Left ventricle myocardium inferior (tissue), 1 donor: ENCODE results near the gene LPAR2. TPM values are rescaled to one million over a fixed set of nuclear protein-coding genes. Genes with fewer than 3 reads are reported as not detected.

ENCODE experiments used
- DNase-seq: peaks from one replicate; pipeline ENCODE4 v3.0.0-alpha.2; 2020
- H3K27ac ChIP-seq: fragments of 200-600 bp; replicated peaks from 2 replicates; pipeline ENCODE4 v1.8.0; 2021
- H3K27me3 ChIP-seq: fragments of 200-600 bp; 2 replicates; pipeline ENCODE4 v1.8.0; 2021; ENCODE audit warnings: low read depth
- H3K36me3 ChIP-seq: fragments of 200-600 bp; 2 replicates; pipeline ENCODE4 v1.8.0; 2021
- H3K4me1 ChIP-seq: fragments of 200-600 bp; 2 replicates; pipeline ENCODE4 v1.8.0; 2021
- H3K4me3 ChIP-seq: fragments of 200-600 bp; 2 replicates; pipeline ENCODE4 v1.8.0; 2021; ENCODE audit warnings: mild to moderate bottlenecking, moderate library complexity
- H3K9me3 ChIP-seq: fragments of 200-600 bp; replicated peaks from 2 replicates; pipeline ENCODE4 v1.8.0; 2021
- intact Hi-C: fragments of 100-400 bp; cut with micrococcal nuclease; formaldehyde crosslinking; loops from one replicate; pipeline ENCODE4 v1.11.0; 2022
- total RNA-seq: library from RNA; stranded (reverse); fragmentation: NEBNext Ultra II Directional; extraction: Animal tissue kit (Norgen Biotek cat#: 25700); gene quantifications from one replicate; pipeline ENCODE4 v1.2.1, GENCODE V29; 2021
- TF ChIP-seq, protein P1 (sequence below): fragments of 200-600 bp; IDR thresholded peaks from 2 replicates; pipeline ENCODE4 v1.8.0; 2021; ENCODE audit warnings: antibody characterized with exemption, mild to moderate bottlenecking, borderline replicate concordance
- donor health status: DM: no; HTN: yes; CAD: no; lungs with severe emphysema.

Gene LPAR2
- total RNA-seq, 1 donor from 2014 or later, result 0.88 TPM

DNA sequence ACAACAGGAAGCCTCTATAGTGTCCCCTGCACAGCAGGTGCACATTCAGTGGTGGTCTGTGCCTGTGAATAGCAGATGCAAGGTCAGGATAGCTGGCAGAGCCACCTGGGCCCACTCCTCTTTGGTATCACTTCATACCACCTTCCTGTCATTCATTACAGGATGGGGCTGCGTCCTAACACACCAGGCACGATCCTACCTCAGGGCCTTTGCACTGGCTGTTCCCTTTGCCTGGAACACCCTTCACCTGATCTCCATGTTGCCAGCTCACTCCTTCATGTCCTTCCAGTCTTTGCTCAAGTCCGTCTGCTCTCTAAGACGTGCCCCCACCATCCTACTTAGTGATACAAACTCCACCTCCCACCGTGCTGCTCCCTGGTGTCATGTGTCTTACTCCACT, 4.6 kb upstream of the LPAR2 start:
- intact Hi-C loops, result no loop called here
- peaks cover 12% of the 10 kb centered on the region for H3K4me1 ChIP-seq
- H3K4me3 ChIP-seq, result no peak overlapping the region
- peaks cover 19% of the 10 kb centered on the region for H3K27me3 ChIP-seq
- TF ChIP-seq, protein P1, sequence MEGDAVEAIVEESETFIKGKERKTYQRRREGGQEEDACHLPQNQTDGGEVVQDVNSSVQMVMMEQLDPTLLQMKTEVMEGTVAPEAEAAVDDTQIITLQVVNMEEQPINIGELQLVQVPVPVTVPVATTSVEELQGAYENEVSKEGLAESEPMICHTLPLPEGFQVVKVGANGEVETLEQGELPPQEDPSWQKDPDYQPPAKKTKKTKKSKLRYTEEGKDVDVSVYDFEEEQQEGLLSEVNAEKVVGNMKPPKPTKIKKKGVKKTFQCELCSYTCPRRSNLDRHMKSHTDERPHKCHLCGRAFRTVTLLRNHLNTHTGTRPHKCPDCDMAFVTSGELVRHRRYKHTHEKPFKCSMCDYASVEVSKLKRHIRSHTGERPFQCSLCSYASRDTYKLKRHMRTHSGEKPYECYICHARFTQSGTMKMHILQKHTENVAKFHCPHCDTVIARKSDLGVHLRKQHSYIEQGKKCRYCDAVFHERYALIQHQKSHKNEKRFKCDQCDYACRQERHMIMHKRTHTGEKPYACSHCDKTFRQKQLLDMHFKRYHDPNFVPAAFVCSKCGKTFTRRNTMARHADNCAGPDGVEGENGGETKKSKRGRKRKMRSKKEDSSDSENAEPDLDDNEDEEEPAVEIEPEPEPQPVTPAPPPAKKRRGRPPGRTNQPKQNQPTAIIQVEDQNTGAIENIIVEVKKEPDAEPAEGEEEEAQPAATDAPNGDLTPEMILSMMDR, result no peak
- H3K27ac ChIP-seq, result no peak overlapping the region
- no peak for DNase-seq
- H3K9me3 ChIP-seq, result no peaks in the 10 kb centered on the region
- peaks cover 11% of the 10 kb centered on the region for H3K36me3 ChIP-seq

DNA sequence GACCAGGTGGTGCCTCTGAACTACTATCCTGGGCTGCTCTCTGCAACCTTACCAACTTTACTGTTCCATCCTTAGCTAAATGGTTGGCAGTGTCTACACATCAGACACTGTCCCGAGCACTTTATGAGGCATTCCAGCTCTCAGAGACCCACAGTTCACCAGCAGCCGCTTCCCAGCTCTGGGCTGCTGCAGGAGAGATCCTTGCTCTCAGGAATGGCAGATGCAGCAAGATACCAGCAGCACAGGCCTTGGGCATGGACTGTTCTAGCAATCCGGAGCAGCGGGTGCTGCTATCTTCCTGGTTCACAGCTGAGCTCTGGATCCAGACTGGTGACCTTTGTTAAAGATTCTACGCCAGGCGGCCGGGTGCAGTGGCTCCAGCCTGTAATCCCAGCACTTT, 3.3 kb upstream of the LPAR2 start:
- DNase-seq, result no peak
- Histone ChIP-seq H3K9me3 (no peaks in the 10 kb centered on the region), H3K4me3 (no peak overlapping the region), H3K4me1 (peaks cover 16% of the 10 kb centered on the region), H3K27me3 (peaks cover 26% of the 10 kb centered on the region), H3K27ac (no peak overlapping the region), H3K36me3 (peaks cover 11% of the 10 kb centered on the region)
- intact Hi-C loops, result no loop called here
- TF ChIP-seq, protein P1, result no peak

DNA sequence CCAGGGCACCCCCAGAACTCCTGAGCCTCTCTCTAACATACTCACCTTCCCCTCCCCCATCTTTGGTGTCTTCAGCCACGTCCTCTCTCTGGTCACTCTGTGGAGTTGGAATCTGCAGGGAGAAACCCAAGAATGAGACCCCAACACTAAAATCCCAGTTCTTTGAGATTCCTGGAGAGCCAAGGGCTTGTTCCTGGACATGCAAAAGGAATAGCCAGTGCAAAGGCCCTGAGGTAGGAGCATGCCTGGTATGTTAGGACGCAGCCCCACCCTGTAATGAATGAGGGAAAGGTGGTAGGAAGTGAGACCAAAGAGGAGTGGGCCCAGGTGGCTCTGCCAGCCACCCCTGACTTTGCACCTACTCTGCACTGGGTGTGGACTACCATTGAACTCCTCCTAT, 2.4 kb upstream of the LPAR2 start:
- no peak for DNase-seq
- Histone ChIP-seq H3K9me3 (no peaks in the 10 kb centered on the region), H3K4me1 (peaks cover 16% of the 10 kb centered on the region), H3K36me3 (peaks cover 8% of the 10 kb centered on the region), H3K27me3 (peaks cover 32% of the 10 kb centered on the region), H3K4me3 (no peak overlapping the region), H3K27ac (no peak overlapping the region)
- intact Hi-C loops, result no loop called here
- TF ChIP-seq, protein P1, result no peak

DNA sequence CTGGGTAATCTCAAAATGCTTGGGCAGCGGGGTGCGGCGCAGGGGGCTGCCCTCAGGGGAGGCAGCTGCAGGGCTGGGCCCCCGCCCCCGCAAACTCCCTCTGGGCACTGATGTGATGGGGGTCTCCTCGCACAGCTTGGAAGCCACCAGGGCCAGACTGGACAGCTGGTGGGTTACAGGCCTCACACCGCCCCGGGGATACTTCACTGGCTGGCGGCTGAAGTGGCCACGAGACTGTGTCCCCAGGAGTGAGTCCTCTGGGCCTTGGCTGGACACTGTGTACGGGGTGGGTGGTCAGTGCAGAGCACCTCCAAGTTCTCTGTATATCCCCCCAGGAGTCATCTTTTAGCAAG, 2.0 kb upstream of the LPAR2 start:
- H3K27ac ChIP-seq, result no peak overlapping the region
- intact Hi-C loops, result no loop called here
- peaks cover 32% of the 10 kb centered on the region for H3K27me3 ChIP-seq
- H3K9me3 ChIP-seq, result no peaks in the 10 kb centered on the region
- TF ChIP-seq, protein P1, result no peak
- no peak for DNase-seq
- H3K36me3 ChIP-seq, result peaks cover 6% of the 10 kb centered on the region
- no peak overlapping the region for H3K4me3 ChIP-seq
- peaks cover 16% of the 10 kb centered on the region for H3K4me1 ChIP-seq

- TF ChIP-seq, protein P1, result no peak
- Histone ChIP-seq H3K27me3 (peaks cover 32% of the 10 kb centered on the region), H3K27ac (no peak overlapping the region), H3K4me1 (peaks cover 16% of the 10 kb centered on the region), H3K36me3 (no peaks in the 10 kb centered on the region), H3K9me3 (no peaks in the 10 kb centered on the region), H3K4me3 (peak overlapping the region; percentile 62)
- intact Hi-C loops, result no loop called here
- DNase-seq, result no peak
Observed at GRCh38 chr19:19628501-19629134, 598 bp upstream of the LPAR2 start.
